A673 (cell line): ENCODE data around the gene GATA5. TPM values are rescaled to one million over a fixed set of nuclear protein-coding genes. Genes with fewer than 3 reads are reported as not detected.

ENCODE experiments used
- BruUV-seq: library from RNA; stranded (reverse); fragments of 400-500 nt; replicated peaks from 2 replicates; lab custom pipeline; 2021; lab: Mats Ljungman, UMichigan
- CTCF ChIA-PET: fragments of 300-600 bp; sonication (Branson Sonifier 250); formaldehyde crosslinking; loops from one replicate; lab custom pipeline; 2022; ENCODE audit warnings: antibody characterized with exemption; lab: Charles Lee
- POLR2A ChIA-PET: fragments of 300-600 bp; sonication (Branson Sonifier 250); formaldehyde crosslinking; loops from one replicate; lab custom pipeline; 2022; ENCODE audit warnings: antibody characterized with exemption; ENCODE audit not compliant: low non-redundant PET; lab: Charles Lee
- DNase-seq: peaks from one replicate; pipeline ENCODE4 v3.0.0-alpha.2; 2015; ENCODE audit warnings: low spot score
- H3K27ac ChIP-seq: fragments of 200-600 bp; sonication (generic); 2 replicates; pipeline ENCODE4 v1.5.1; 2016; ENCODE audit warnings: mixed run types, low read depth, mild to moderate bottlenecking, mixed read lengths, antibody characterized with exemption, low read length; ENCODE audit not compliant: poor library complexity, severe bottlenecking
- H3K27me3 ChIP-seq: fragments of 200-600 bp; sonication (generic); replicated peaks from 2 replicates; pipeline ENCODE4 v1.6.1; 2017; ENCODE audit warnings: mixed run types, low read depth, mild to moderate bottlenecking, mixed read lengths, antibody characterized with exemption, low read length; ENCODE audit not compliant: insufficient read depth, poor library complexity
- H3K36me3 ChIP-seq: fragments of 200-600 bp; sonication (generic); 2 replicates; pipeline ENCODE4 v1.6.1; 2016; ENCODE audit warnings: mixed run types, mild to moderate bottlenecking, mixed read lengths, antibody characterized with exemption, low read length; ENCODE audit not compliant: insufficient read depth, poor library complexity, severe bottlenecking
- H3K4me1 ChIP-seq: fragments of 200-600 bp; sonication (generic); 2 replicates; pipeline ENCODE4 v1.6.1; 2017; ENCODE audit warnings: mixed run types, mild to moderate bottlenecking, mixed read lengths, antibody characterized with exemption, low read length; ENCODE audit not compliant: insufficient read depth, poor library complexity, severe bottlenecking
- H3K4me3 ChIP-seq: fragments of 200-600 bp; sonication (generic); 2 replicates; pipeline ENCODE4 v1.5.1; 2016; ENCODE audit warnings: low read depth, mixed run types, mild to moderate bottlenecking, mixed read lengths, low read length; ENCODE audit not compliant: poor library complexity, severe bottlenecking
- H3K9me3 ChIP-seq: fragments of 200-600 bp; sonication (generic); 2 replicates; pipeline ENCODE4 v1.6.1; 2016; ENCODE audit warnings: mixed run types, low read depth, mild to moderate bottlenecking, mixed read lengths, antibody characterized with exemption, low read length; ENCODE audit not compliant: poor library complexity, severe bottlenecking
- CTCF ChIP-seq: fragments of 300-800, 200-600 bp; sonication (generic); conservative IDR thresholded peaks from 2 replicates; pipeline ENCODE4 v1.5.1; 2017; ENCODE audit warnings: low read depth, mild to moderate bottlenecking, antibody characterized with exemption, low read length, moderate library complexity, mixed read lengths
- EZH2 ChIP-seq: fragments of 200-600 bp; sonication (generic); IDR thresholded peaks from 2 replicates; pipeline ENCODE4 v1.6.1; 2017; ENCODE audit warnings: borderline replicate concordance, low read depth, mild to moderate bottlenecking, mixed read lengths, antibody characterized with exemption, low read length; ENCODE audit not compliant: poor library complexity, severe bottlenecking
- intact Hi-C: fragments of 100-400 bp; cut with micrococcal nuclease; formaldehyde crosslinking; loops from one replicate; pipeline ENCODE4 v1.10.0; 2022; ENCODE audit not compliant: unreplicated experiment
- total RNA-seq: library from RNA; stranded (reverse); gene quantifications from 2 replicates; pipeline ENCODE4 v1.2.3, GENCODE V29; 2021

The GATA5 gene
- total RNA-seq, 1 experiment from 2014 or later = not detected

DNA sequence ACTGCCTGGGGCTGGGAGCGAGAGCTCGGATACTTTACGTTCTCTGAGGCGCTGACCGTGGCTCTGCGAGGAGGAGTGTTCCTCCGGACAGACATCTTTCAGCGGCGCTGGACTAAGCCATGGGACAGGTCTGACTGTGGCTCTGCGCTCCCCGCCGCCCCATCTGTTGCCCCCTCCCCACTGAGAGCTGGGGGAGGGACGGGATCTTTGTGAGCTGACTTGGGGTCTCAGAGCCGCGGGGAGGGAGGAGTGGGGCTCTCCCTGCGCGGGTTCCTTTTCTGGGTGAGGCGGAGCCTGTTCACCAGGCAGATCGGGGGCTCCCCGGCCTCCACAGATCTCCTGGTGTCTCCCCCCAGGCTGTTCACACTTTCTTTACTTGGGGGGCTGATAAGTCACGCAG, 11.3 kb upstream of the GATA5 start:
- TF ChIP-seq CTCF (no peak), EZH2 (no peak)
- Histone ChIP-seq H3K36me3 (no peaks in the 10 kb centered on the region), H3K4me3 (no peak overlapping the region), H3K27me3 (peaks cover 59% of the 10 kb centered on the region), H3K27ac (no peak overlapping the region), H3K9me3 (no peaks in the 10 kb centered on the region), H3K4me1 (peaks cover 3% of the 10 kb centered on the region)
- no peak for DNase-seq
- BruUV-seq = no TSS peak
- ChIA-PET CTCF (no interaction called here), POLR2A (no interaction called here)
- intact Hi-C loops = no loop called here

DNA sequence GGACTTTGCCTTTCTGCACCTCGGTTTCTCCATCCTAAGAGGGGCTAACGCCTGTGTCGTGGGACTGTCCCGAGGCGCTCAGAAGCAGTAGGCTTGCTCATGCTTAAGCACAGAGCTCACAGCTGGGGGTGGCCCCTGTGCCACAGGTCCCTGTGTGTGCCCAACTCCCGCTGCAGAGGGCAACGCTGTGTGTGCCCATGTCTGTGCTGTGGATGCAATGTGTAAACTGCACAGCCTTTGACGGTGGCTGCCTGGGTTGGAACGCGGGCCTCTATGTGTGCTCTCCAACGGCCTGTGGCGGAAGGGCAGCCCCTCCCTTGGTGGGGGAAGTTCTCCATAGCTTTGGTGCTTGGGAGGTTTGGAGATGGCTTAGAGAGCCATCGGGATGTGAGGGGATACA, 10.7 kb upstream of the GATA5 start:
- Histone ChIP-seq H3K4me1 (peaks cover 7% of the 10 kb centered on the region), H3K27ac (no peak overlapping the region), H3K4me3 (no peak overlapping the region), H3K9me3 (no peaks in the 10 kb centered on the region), H3K36me3 (no peaks in the 10 kb centered on the region), H3K27me3 (peaks cover 64% of the 10 kb centered on the region)
- POLR2A ChIA-PET = no interaction called here
- intact Hi-C loops = no loop called here
- TF ChIP-seq EZH2 (peak; percentile 1), CTCF (no peak)
- CTCF ChIA-PET = no interaction called here
- no peak for DNase-seq
- no TSS peak for BruUV-seq

DNA sequence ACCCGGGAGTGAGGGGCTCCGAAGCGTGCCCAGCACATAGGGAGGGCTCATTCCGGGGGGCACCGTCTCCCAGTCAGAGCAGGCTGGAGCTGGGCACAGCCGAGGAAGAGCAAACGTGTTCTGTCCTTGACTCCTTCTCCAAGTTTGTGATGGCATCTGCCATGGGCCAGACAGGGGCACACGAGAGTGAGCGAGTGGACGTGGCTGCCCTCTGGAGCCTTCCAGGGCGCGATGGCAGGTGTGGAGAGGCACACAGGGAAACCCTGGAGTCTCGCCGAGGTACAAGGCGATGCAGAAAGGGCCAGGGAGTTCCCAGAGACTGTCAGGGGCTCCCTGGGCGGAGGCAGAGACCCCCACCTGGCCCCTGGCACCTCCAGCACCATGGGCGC, 9.9 kb upstream of the GATA5 start:
- no peak for DNase-seq
- H3K4me1 ChIP-seq = peaks cover 7% of the 10 kb centered on the region
- no peaks in the 10 kb centered on the region for H3K36me3 ChIP-seq
- H3K27me3 ChIP-seq = peaks cover 70% of the 10 kb centered on the region
- CTCF ChIA-PET = no interaction called here
- no peaks in the 10 kb centered on the region for H3K9me3 ChIP-seq
- H3K4me3 ChIP-seq = no peak overlapping the region
- no TSS peak for BruUV-seq
- intact Hi-C loops = no loop called here
- POLR2A ChIA-PET = no interaction called here
- TF ChIP-seq EZH2 (no peak), CTCF (no peak)
- no peak overlapping the region for H3K27ac ChIP-seq
